ENCODE results near the gene USP47. TPM values are rescaled to one million over a fixed set of nuclear protein-coding genes. Genes with fewer than 3 reads are reported as not detected.

USP47 gene
- total and polyA plus RNA-seq, 5 experiments from 2014 or later, result 38.2 to 77.0 (median 54.3) TPM

- H3K9me3 Mint-ChIP-seq, result no peaks in the 10 kb centered on the region
- no peaks in the 10 kb centered on the region for H3K27me3 Mint-ChIP-seq
- no peak overlapping the region for H3K4me3 Mint-ChIP-seq
- POLR2A ChIA-PET, result no interaction called here
- DNase-seq, result no peak
- no peak for ATAC-seq
- peaks cover 28 to 57% (median 54%) of the 10 kb centered on the region in 4 donors for H3K4me1 Mint-ChIP-seq
- peaks cover 23 to 67% (median 33%) of the 10 kb centered on the region in 3 donors for H3K36me3 Mint-ChIP-seq
- H3K27ac Mint-ChIP-seq, result peak overlapping the region in 1 of 10 donors; percentile 8
These were observed 40.8 kb downstream of the USP47 start for GRCh38 chr11:11882539-11882938.

GRCh38 chr11:11884351-11884750 is 42.6 kb downstream of the USP47 start:
- ATAC-seq, result no peak
- H3K36me3 Mint-ChIP-seq, result peaks cover 28 to 85% (median 51%) of the 10 kb centered on the region in 3 donors
- H3K4me3 Mint-ChIP-seq, result no peak overlapping the region
- H3K4me1 Mint-ChIP-seq, result peaks cover 30 to 62% (median 50%) of the 10 kb centered on the region in 4 donors
- no peak overlapping the region for H3K27ac Mint-ChIP-seq
- no peaks in the 10 kb centered on the region for H3K27me3 Mint-ChIP-seq
- H3K9me3 Mint-ChIP-seq, result no peaks in the 10 kb centered on the region
- POLR2A ChIA-PET, result no interaction called here
- DNase-seq, result no peak

GRCh38 chr11:11884774-11885481 is 43.2 kb downstream of the USP47 start:
- Mint-ChIP-seq H3K27me3 (no peaks in the 10 kb centered on the region), H3K4me3 (peak overlapping the region in 2 of 10 donors; percentile 1 to 32), H3K4me1 (peaks cover 31 to 64% (median 49%) of the 10 kb centered on the region in 4 donors), H3K36me3 (peaks cover 28 to 91% (median 51%) of the 10 kb centered on the region in 3 donors), H3K9me3 (no peaks in the 10 kb centered on the region), H3K27ac (peak overlapping the region in 6 of 10 donors; percentile 5 to 72 (median 30))
- DNase-seq (no peak), ATAC-seq (no peak)
- POLR2A ChIA-PET, result interaction anchor here (0.8 kb wide), 1 partner anchor 8 kb away, joined by 3 read pairs; no protein-coding TSS in a partner anchor

GRCh38 chr11:11894486-11894885 is 52.7 kb downstream of the USP47 start:
- H3K4me1 Mint-ChIP-seq, result peaks cover 2 to 23% (median 10%) of the 10 kb centered on the region in 4 donors
- POLR2A ChIA-PET, result no interaction called here
- DNase-seq (no peak), ATAC-seq (no peak)
- peaks cover 0 to 69% (median 9%) of the 10 kb centered on the region in 3 donors for H3K36me3 Mint-ChIP-seq
- no peaks in the 10 kb centered on the region for H3K9me3 Mint-ChIP-seq
- H3K4me3 Mint-ChIP-seq, result no peak overlapping the region
- H3K27me3 Mint-ChIP-seq, result no peaks in the 10 kb centered on the region
- no peak overlapping the region for H3K27ac Mint-ChIP-seq

- Mint-ChIP-seq H3K27me3 (no peaks in the 10 kb centered on the region), H3K27ac (no peak overlapping the region), H3K4me3 (no peak overlapping the region), H3K4me1 (peaks cover 0 to 13% (median 6%) of the 10 kb centered on the region in 4 donors), H3K36me3 (peaks cover 0 to 66% (median 14%) of the 10 kb centered on the region in 3 donors), H3K9me3 (no peaks in the 10 kb centered on the region)
- DNase-seq, result no peak
- POLR2A ChIA-PET, result no interaction called here
- peak in 1 of 2 donors; percentile 39 for ATAC-seq
These were observed 53.9 kb downstream of the USP47 start for GRCh38 chr11:11895672-11896071.

GRCh38 chr11:11898648-11899047 is 56.9 kb downstream of the USP47 start:
- ATAC-seq (no peak), DNase-seq (no peak)
- POLR2A ChIA-PET, result no interaction called here
- Mint-ChIP-seq H3K27ac (peak overlapping the region in 3 of 10 donors; percentile 22 to 61 (median 27)), H3K36me3 (peaks cover 0 to 68% (median 16%) of the 10 kb centered on the region in 3 donors), H3K9me3 (no peaks in the 10 kb centered on the region), H3K4me1 (peaks cover 0 to 9% (median 4%) of the 10 kb centered on the region in 4 donors), H3K27me3 (no peaks in the 10 kb centered on the region), H3K4me3 (no peak overlapping the region)

- ATAC-seq, result no peak
- POLR2A ChIA-PET, result no interaction called here
These were observed 57.6 kb downstream of the USP47 start for GRCh38 chr11:11899401-11899800.

GRCh38 chr11:11901929-11902328 is 60.2 kb downstream of the USP47 start:
- POLR2A ChIA-PET, result interaction anchor here (1.3 kb wide), 1 partner anchor 59 kb away, joined by 4 read pairs; no protein-coding TSS in a partner anchor
- H3K4me1 Mint-ChIP-seq, result peaks cover 0 to 10% (median 2%) of the 10 kb centered on the region in 4 donors
- ATAC-seq (no peak), DNase-seq (no peak)
- no peaks in the 10 kb centered on the region for H3K9me3 Mint-ChIP-seq
- no peaks in the 10 kb centered on the region for H3K27me3 Mint-ChIP-seq
- no peak overlapping the region for H3K27ac Mint-ChIP-seq
- H3K4me3 Mint-ChIP-seq, result no peak overlapping the region
- peaks cover 0 to 68% (median 18%) of the 10 kb centered on the region in 3 donors for H3K36me3 Mint-ChIP-seq

More at GRCh38 chr11:11899401-11899800, 57.6 kb downstream of the USP47 start:
- Mint-ChIP-seq H3K36me3 (peaks cover 0 to 74% (median 18%) of the 10 kb centered on the region in 3 donors), H3K27ac (peak overlapping the region in 5 of 10 donors; percentile 22 to 57 (median 29)), H3K4me3 (no peak overlapping the region), H3K4me1 (peaks cover 0 to 10% (median 4%) of the 10 kb centered on the region in 4 donors), H3K27me3 (no peaks in the 10 kb centered on the region), H3K9me3 (no peaks in the 10 kb centered on the region)
- no peak for DNase-seq

- H3K4me3 Mint-ChIP-seq, result no peak overlapping the region
- H3K4me1 Mint-ChIP-seq, result peaks cover 0 to 4% (median 0%) of the 10 kb centered on the region in 4 donors
- no peak for DNase-seq
- ATAC-seq, result no peak
- no peaks in the 10 kb centered on the region for H3K9me3 Mint-ChIP-seq
- peaks cover 0 to 63% (median 27%) of the 10 kb centered on the region in 3 donors for H3K36me3 Mint-ChIP-seq
- H3K27me3 Mint-ChIP-seq, result no peaks in the 10 kb centered on the region
- POLR2A ChIA-PET, result no interaction called here
- H3K27ac Mint-ChIP-seq, result no peak overlapping the region
These were observed 68.0 kb downstream of the USP47 start for GRCh38 chr11:11909727-11910126.

GRCh38 chr11:11910541-11910940 is 68.8 kb downstream of the USP47 start:
- H3K27me3 Mint-ChIP-seq, result no peaks in the 10 kb centered on the region
- no peak for ATAC-seq
- DNase-seq, result no peak
- H3K4me1 Mint-ChIP-seq, result peaks cover 0 to 6% (median 1%) of the 10 kb centered on the region in 4 donors
- POLR2A ChIA-PET, result no interaction called here
- H3K27ac Mint-ChIP-seq, result peak overlapping the region in 1 of 10 donors; percentile 39
- peaks cover 0 to 64% (median 27%) of the 10 kb centered on the region in 3 donors for H3K36me3 Mint-ChIP-seq
- H3K4me3 Mint-ChIP-seq, result no peak overlapping the region
- no peaks in the 10 kb centered on the region for H3K9me3 Mint-ChIP-seq

- Mint-ChIP-seq H3K27ac (peak overlapping the region in 1 of 10 donors; percentile 7), H3K27me3 (no peaks in the 10 kb centered on the region)
These were observed 71.6 kb downstream of the USP47 start for GRCh38 chr11:11913395-11913794.

GRCh38 chr11:11915625-11916024 is 73.9 kb downstream of the USP47 start:
- H3K4me3 Mint-ChIP-seq, result no peak overlapping the region
- peaks cover 0 to 56% (median 22%) of the 10 kb centered on the region in 3 donors for H3K36me3 Mint-ChIP-seq
- ATAC-seq (no peak), DNase-seq (no peak)
- H3K9me3 Mint-ChIP-seq, result no peaks in the 10 kb centered on the region
- POLR2A ChIA-PET, result no interaction called here
- H3K27me3 Mint-ChIP-seq, result no peaks in the 10 kb centered on the region
- peak overlapping the region in 2 of 10 donors; percentile 18 to 36 for H3K27ac Mint-ChIP-seq
- peaks cover 3 to 9% (median 7%) of the 10 kb centered on the region in 4 donors for H3K4me1 Mint-ChIP-seq

More at GRCh38 chr11:11913395-11913794, 71.6 kb downstream of the USP47 start:
- POLR2A ChIA-PET, result interaction anchor here (1.1 kb wide), 1 partner anchor 72 kb away, joined by 3 read pairs; the partner anchor contains the start of gene USP47
- Mint-ChIP-seq H3K4me3 (no peak overlapping the region), H3K9me3 (no peaks in the 10 kb centered on the region), H3K4me1 (peaks cover 3 to 9% (median 7%) of the 10 kb centered on the region in 4 donors), H3K36me3 (peaks cover 0 to 53% (median 26%) of the 10 kb centered on the region in 3 donors)
- DNase-seq (no peak), ATAC-seq (no peak)

- H3K27ac Mint-ChIP-seq, result peak overlapping the region in 7 of 10 donors; percentile 4 to 36 (median 27)
- ATAC-seq (no peak), DNase-seq (no peak)
- peaks cover 5 to 9% (median 6%) of the 10 kb centered on the region in 4 donors for H3K4me1 Mint-ChIP-seq
- no peaks in the 10 kb centered on the region for H3K27me3 Mint-ChIP-seq
- POLR2A ChIA-PET, result no interaction called here
- H3K9me3 Mint-ChIP-seq, result no peaks in the 10 kb centered on the region
- H3K36me3 Mint-ChIP-seq, result peaks cover 0 to 48% (median 15%) of the 10 kb centered on the region in 3 donors
- H3K4me3 Mint-ChIP-seq, result no peak overlapping the region
These were observed 75.2 kb downstream of the USP47 start for GRCh38 chr11:11916981-11917399.

Measured in naive thymus-derived CD8-positive, alpha-beta T cell (primary cell).